ENCODE data around the gene OPTC.

- TF ChIP-seq, protein P1, sequence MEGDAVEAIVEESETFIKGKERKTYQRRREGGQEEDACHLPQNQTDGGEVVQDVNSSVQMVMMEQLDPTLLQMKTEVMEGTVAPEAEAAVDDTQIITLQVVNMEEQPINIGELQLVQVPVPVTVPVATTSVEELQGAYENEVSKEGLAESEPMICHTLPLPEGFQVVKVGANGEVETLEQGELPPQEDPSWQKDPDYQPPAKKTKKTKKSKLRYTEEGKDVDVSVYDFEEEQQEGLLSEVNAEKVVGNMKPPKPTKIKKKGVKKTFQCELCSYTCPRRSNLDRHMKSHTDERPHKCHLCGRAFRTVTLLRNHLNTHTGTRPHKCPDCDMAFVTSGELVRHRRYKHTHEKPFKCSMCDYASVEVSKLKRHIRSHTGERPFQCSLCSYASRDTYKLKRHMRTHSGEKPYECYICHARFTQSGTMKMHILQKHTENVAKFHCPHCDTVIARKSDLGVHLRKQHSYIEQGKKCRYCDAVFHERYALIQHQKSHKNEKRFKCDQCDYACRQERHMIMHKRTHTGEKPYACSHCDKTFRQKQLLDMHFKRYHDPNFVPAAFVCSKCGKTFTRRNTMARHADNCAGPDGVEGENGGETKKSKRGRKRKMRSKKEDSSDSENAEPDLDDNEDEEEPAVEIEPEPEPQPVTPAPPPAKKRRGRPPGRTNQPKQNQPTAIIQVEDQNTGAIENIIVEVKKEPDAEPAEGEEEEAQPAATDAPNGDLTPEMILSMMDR (IDR thresholded peaks at IDR 0.05), result no peak
- TF ChIP-seq POLR2AphosphoS5 (IDR thresholded peaks at IDR 0.05), result peak; percentile 28 to 56 (median 36)
These were observed 18.7 kb upstream of the OPTC start, which contains the start of gene PRELP for GRCh38 chr1:203475012-203475981.

All from breast epithelium (tissue), 3 donors.